ENCODE data around the gene NCAPG2. TPM values are rescaled to one million over a fixed set of nuclear protein-coding genes. Genes with fewer than 3 reads are reported as not detected.

NCAPG2 gene
- polyA plus RNA-seq, 1 donor from 2014 or later, result 8.3 TPM

GRCh38 chr7:158602905-158603772 lies 101.5 kb downstream of the NCAPG2 start:
- no peak for TF ChIP-seq TAF1 (IDR thresholded peaks at IDR 0.05; ENCODE audit: low read depth)
- TF ChIP-seq MXI1 (conservative IDR thresholded peaks at IDR 0.05; ENCODE audit: poor library complexity, severe bottlenecking), result no peak
- no peak for TF ChIP-seq POLR2AphosphoS5 (IDR thresholded peaks at IDR 0.05)
- no peak for TF ChIP-seq CTCF (IDR thresholded peaks at IDR 0.05; ENCODE audit: poor library complexity, severe bottlenecking)
- TF ChIP-seq EZH2 (IDR thresholded peaks at IDR 0.05; ENCODE audit: borderline replicate concordance, insufficient read depth, low read length, poor library complexity, severe bottlenecking), result no peak
- TF ChIP-seq EP300 (conservative IDR thresholded peaks at IDR 0.05; ENCODE audit: poor library complexity, severe bottlenecking), result no peak
- TF ChIP-seq SMC3 (conservative IDR thresholded peaks at IDR 0.05; ENCODE audit: poor library complexity), result no peak
- Histone ChIP-seq H3K27me3 (ENCODE audit: insufficient read depth, low read depth, low read length) (no peaks in the 10 kb centered on the region), H2AFZ (ENCODE audit: low read depth, low read length) (no peak overlapping the region), H3F3A (ENCODE audit: insufficient read depth, low read length, poor library complexity, severe bottlenecking) (no peaks in the 10 kb centered on the region), H3K4me2 (ENCODE audit: low read length) (no peak overlapping the region), H3K27ac (ENCODE audit: low read length) (no peak overlapping the region), H4K20me1 (ENCODE audit: insufficient read depth) (no peaks in the 10 kb centered on the region), H3K4me3 (ENCODE audit: low read length) (no peak overlapping the region), H3K36me3 (ENCODE audit: insufficient read depth, low read length) (no peaks in the 10 kb centered on the region), H3K9ac (ENCODE audit: low read length) (no peak overlapping the region), H3K9me2 (ENCODE audit: insufficient read depth, low read length) (no peaks in the 10 kb centered on the region), H3K9me3 (ENCODE audit: low read length) (no peaks in the 10 kb centered on the region), H3K79me2 (replicated peaks; ENCODE audit: insufficient read depth, low read length) (no peaks in the 10 kb centered on the region)

GRCh38 chr7:158602041-158602440 lies 102.6 kb downstream of the NCAPG2 start:
- H3K4me3 ChIP-seq (ENCODE audit: low read length), result no peak overlapping the region
- no peak overlapping the region for H3K9ac ChIP-seq (ENCODE audit: low read length)
- H3F3A ChIP-seq (ENCODE audit: insufficient read depth, low read length, poor library complexity, severe bottlenecking), result no peaks in the 10 kb centered on the region
- H2AFZ ChIP-seq (ENCODE audit: low read depth, low read length), result no peak overlapping the region
- H3K36me3 ChIP-seq (ENCODE audit: insufficient read depth, low read length), result no peaks in the 10 kb centered on the region
- no peak overlapping the region for H3K27ac ChIP-seq (ENCODE audit: low read length)
- no peaks in the 10 kb centered on the region for H3K9me2 ChIP-seq (ENCODE audit: insufficient read depth, low read length)
- no peak overlapping the region for H3K4me2 ChIP-seq (ENCODE audit: low read length)
- no peaks in the 10 kb centered on the region for H3K9me3 ChIP-seq (ENCODE audit: low read length)
- H3K27me3 ChIP-seq (ENCODE audit: insufficient read depth, low read depth, low read length), result no peaks in the 10 kb centered on the region
- TF ChIP-seq EP300 (conservative IDR thresholded peaks at IDR 0.05; ENCODE audit: poor library complexity, severe bottlenecking), result no peak
- no peak for TF ChIP-seq EZH2 (IDR thresholded peaks at IDR 0.05; ENCODE audit: borderline replicate concordance, insufficient read depth, low read length, poor library complexity, severe bottlenecking)
- TF ChIP-seq SMC3 (conservative IDR thresholded peaks at IDR 0.05; ENCODE audit: poor library complexity), result no peak
- TF ChIP-seq TAF1 (IDR thresholded peaks at IDR 0.05; ENCODE audit: low read depth), result no peak
- TF ChIP-seq CTCF (IDR thresholded peaks at IDR 0.05; ENCODE audit: poor library complexity, severe bottlenecking), result no peak
- TF ChIP-seq RAD21 (conservative IDR thresholded peaks at IDR 0.05), result no peak
- no peak for TF ChIP-seq POLR2AphosphoS5 (IDR thresholded peaks at IDR 0.05)
- TF ChIP-seq REST (IDR thresholded peaks at IDR 0.05; ENCODE audit: borderline replicate concordance), result no peak
- TF ChIP-seq MXI1 (conservative IDR thresholded peaks at IDR 0.05; ENCODE audit: poor library complexity, severe bottlenecking), result no peak
- H4K20me1 ChIP-seq (ENCODE audit: insufficient read depth), result no peaks in the 10 kb centered on the region
- no peaks in the 10 kb centered on the region for H3K79me2 ChIP-seq (replicated peaks; ENCODE audit: insufficient read depth, low read length)
